Liver (tissue), 9 donors: ENCODE data around the gene AKR1D1. TPM values are rescaled to one million over a fixed set of nuclear protein-coding genes. Genes with fewer than 3 reads are reported as not detected.
"Not testable (repeated sequence)": the region's sequence is repeated elsewhere in the genome, so short reads cannot be mapped to it uniquely, and the experiment has no call there.

Source experiments
- DNase-seq: peaks from one replicate; pipeline ENCODE4 v3.0.0-alpha.2; 2017; ENCODE audit warnings: low spot score
- H3K27ac ChIP-seq, 2 donors: one replicate each; pipeline ENCODE4 v1.7.0; 2013; ENCODE audit warnings: inconsistent platforms in 2 of 2, low read length in 2 of 2, control low read depth in 1 of 2, low read depth in 1 of 2, mild to moderate bottlenecking in 1 of 2
- H3K27me3 ChIP-seq, 4 donors: one replicate each; pipeline versions ENCODE4 v1.6.1 to v1.7.0; 2013; ENCODE audit warnings: low read length in 3 of 4, inconsistent platforms in 1 of 4, mild to moderate bottlenecking in 1 of 4, moderate library complexity in 1 of 4; ENCODE audit not compliant: control insufficient read depth in 4 of 4, insufficient read depth in 4 of 4
- H3K36me3 ChIP-seq, 4 donors: one replicate each; pipeline versions ENCODE4 v1.6.1 to v1.7.0; 2013; ENCODE audit warnings: low read length in 3 of 4, mild to moderate bottlenecking in 3 of 4, low read depth in 1 of 4, moderate library complexity in 1 of 4; ENCODE audit not compliant: control insufficient read depth in 4 of 4, insufficient read depth in 3 of 4
- H3K4me1 ChIP-seq, 4 donors: one replicate each; pipeline versions ENCODE4 v1.6.1 to v1.7.0; 2013; ENCODE audit warnings: low read length in 3 of 4, mild to moderate bottlenecking in 3 of 4, moderate library complexity in 1 of 4; ENCODE audit not compliant: control insufficient read depth in 4 of 4, insufficient read depth in 4 of 4
- H3K4me3 ChIP-seq, 3 donors: one replicate each; pipeline versions ENCODE4 v1.6.1 to v1.7.0; 2013; ENCODE audit warnings: low read length in 3 of 3, control low read depth in 1 of 3, low read depth in 1 of 3, mild to moderate bottlenecking in 1 of 3
- H3K9ac ChIP-seq, 2 donors: one replicate each; pipeline ENCODE4 v1.7.0; 2013; ENCODE audit warnings: low read length in 2 of 2, mild to moderate bottlenecking in 2 of 2, moderate library complexity in 2 of 2, control low read depth in 1 of 2, low read depth in 1 of 2
- H3K9me3 ChIP-seq, 4 donors: one replicate each; pipeline versions ENCODE4 v1.6.1 to v1.7.0; 2013; ENCODE audit warnings: low read length in 3 of 4; ENCODE audit not compliant: control insufficient read depth in 4 of 4
- CTCF ChIP-seq: fragments of 150-350 bp; IDR thresholded peaks from 2 replicates; pipeline ENCODE4 v1.5.1; 2017; ENCODE audit warnings: improper control_type of control experiment, low read depth, low read length; ENCODE audit not compliant: missing input control
- EGR1 ChIP-seq, 2 donors: IDR thresholded peaks; 2 replicates each; pipeline ENCODE4 v1.6.1; 2016 to 2018; ENCODE audit warnings: antibody characterized with exemption in 2 of 2, low read depth in 2 of 2
- FOXA1 ChIP-seq: IDR thresholded peaks from 2 replicates; pipeline ENCODE4 v1.6.1; 2016; ENCODE audit warnings: antibody characterized with exemption
- FOXA2 ChIP-seq: IDR thresholded peaks from 2 replicates; pipeline ENCODE4 v1.6.1; 2016; ENCODE audit warnings: antibody characterized with exemption
- GABPA ChIP-seq, 2 donors: IDR thresholded peaks in 1 of 2; conservative IDR thresholded peaks in 1 of 2; 2 replicates each; pipeline ENCODE4 v1.6.1; 2016; ENCODE audit warnings: antibody characterized with exemption in 2 of 2, mild to moderate bottlenecking in 1 of 2, moderate library complexity in 1 of 2
- HNF4A ChIP-seq, 2 donors: conservative IDR thresholded peaks; 2 replicates each; pipeline ENCODE4 v1.6.1; 2016; ENCODE audit warnings: antibody characterized with exemption in 2 of 2, mild to moderate bottlenecking in 2 of 2
- JUND ChIP-seq, 2 donors: IDR thresholded peaks; 2 replicates each; pipeline ENCODE4 v1.6.1; 2016; ENCODE audit warnings: antibody characterized with exemption in 2 of 2
- MAX ChIP-seq: IDR thresholded peaks from 2 replicates; pipeline ENCODE4 v1.6.1; 2016; ENCODE audit warnings: antibody characterized with exemption
- NR2F2 ChIP-seq: IDR thresholded peaks from 2 replicates; pipeline ENCODE4 v1.6.1; 2016; ENCODE audit warnings: antibody characterized with exemption
- REST ChIP-seq: IDR thresholded peaks from 2 replicates; pipeline ENCODE4 v1.6.1; 2016; ENCODE audit warnings: antibody characterized with exemption, mild to moderate bottlenecking
- RXRA ChIP-seq, 2 donors: IDR thresholded peaks; 2 replicates each; pipeline ENCODE4 v1.6.1; 2017 to 2018; ENCODE audit warnings: antibody characterized with exemption in 2 of 2, mild to moderate bottlenecking in 1 of 2
- SP1 ChIP-seq: IDR thresholded peaks from 2 replicates; pipeline ENCODE4 v1.6.1; 2018; ENCODE audit warnings: antibody characterized with exemption, mild to moderate bottlenecking
- TAF1 ChIP-seq: conservative IDR thresholded peaks from 2 replicates; pipeline ENCODE4 v1.6.1; 2016; ENCODE audit warnings: antibody characterized with exemption, mild to moderate bottlenecking
- ZBTB33 ChIP-seq: IDR thresholded peaks from 2 replicates; pipeline ENCODE4 v1.6.1; 2016; ENCODE audit warnings: antibody characterized with exemption
- WGBS: extraction: QIAGEN DNeasy Blood & Tissue Kit; methylation state at CpG from one replicate; pipeline ENCODE4 v1.1.7; 2013; 5-methylcytosine and 5-hydroxymethylcytosine counted together
- polyA plus RNA-seq, 2 donors: library from polyadenylated mRNA; stranded (reverse) in 1 of 2; unstranded in 1 of 2; fragments of 200-250 nt in 1 of 2; fragments of >200 nt in 1 of 2; fragmentation: Nextera tagmentation in 1 of 2; extraction: Ambion mirVana in 1 of 2; gene quantifications; one replicate each; pipeline versions ENCODE4 v1.2.1 to v1.2.3, GENCODE V29; 2013 to 2015
- total RNA-seq, 2 donors: library from RNA; depleted of rRNA; stranded (reverse); fragments of >200 nt; gene quantifications; one replicate each; pipeline ENCODE4 v1.2.3, GENCODE V29; 2014
- donor health status: healthy.
- donor health status: healthy.
- donor health status: healthy.
- donor health status: healthy.
- donor health status: healthy.

Gene AKR1D1
- total and polyA plus RNA-seq, 4 donors, result 18.6 to 93.9 (median 31.9) TPM

- H3K9ac ChIP-seq, result no peak overlapping the region
- no peak for TF ChIP-seq FOXA2
- no peak for TF ChIP-seq TAF1
- TF ChIP-seq NR2F2, result no peak
- TF ChIP-seq JUND (IDR thresholded peaks at IDR 0.05), result no peak
- TF ChIP-seq HNF4A (conservative IDR thresholded peaks at IDR 0.05), result no peak
- no peak for TF ChIP-seq SP1
- TF ChIP-seq ZBTB33, result no peak
- no peak for TF ChIP-seq EGR1 (IDR thresholded peaks at IDR 0.05; ENCODE audit: low read depth in 2 of 2)
- TF ChIP-seq REST, result no peak
- TF ChIP-seq MAX, result no peak
- no peak for TF ChIP-seq GABPA (IDR thresholded peaks at IDR 0.05 in 1 of 2, conservative IDR thresholded peaks at IDR 0.05 in 1 of 2)
- TF ChIP-seq FOXA1, result no peak
- TF ChIP-seq RXRA (IDR thresholded peaks at IDR 0.05), result no peak
- no peak for TF ChIP-seq CTCF
- WGBS, result 73% methylated on average over 2 of the region's 2 CpGs
- H3K36me3 ChIP-seq, result no peaks in the 10 kb centered on the region
- H3K27me3 ChIP-seq, result no peaks in the 10 kb centered on the region
- peaks cover 0 to 3% (median 0%) of the 10 kb centered on the region in 4 donors for H3K4me1 ChIP-seq
- no peak for DNase-seq
- H3K9me3 ChIP-seq, result no peaks in the 10 kb centered on the region
- H3K4me3 ChIP-seq, result no peak overlapping the region
- H3K27ac ChIP-seq, result no peak overlapping the region
These were observed 40.1 kb upstream of the AKR1D1 start for GRCh38 chr7:138036135-138036534.

GRCh38 chr7:138040063-138040462, 36.2 kb upstream of the AKR1D1 start:
- H3K4me3 ChIP-seq, H3K27ac ChIP-seq, H3K27me3 ChIP-seq, DNase-seq, H3K9me3 ChIP-seq, H3K4me1 ChIP-seq, H3K9ac ChIP-seq, H3K36me3 ChIP-seq: not testable (repeated sequence)
- 62% methylated on average over 1 of the region's 1 CpG for WGBS
